Psoas muscle (tissue), 8 donors: Measurements from ENCODE around the gene RTN1. TPM values are rescaled to one million over a fixed set of nuclear protein-coding genes. Genes with fewer than 3 reads are reported as not detected.

ENCODE experiments used
- ATAC-seq, 4 donors: fragments of 200-7000 bp; cut with Tn5 transposase; one replicate each; pipeline ENCODE4 v1.9.1; 2020; ENCODE audit warnings: moderate library complexity in 3 of 4, mild to moderate bottlenecking in 2 of 4
- DNase-seq, 2 donors: peaks; one replicate each; pipeline ENCODE4 v3.0.0-alpha.2; 2020
- H3K27ac ChIP-seq: fragments of 200-600 bp; one replicate; pipeline ENCODE4 v1.8.0; 2022
- H3K27me3 ChIP-seq, 3 donors: fragments of 200-600 bp in 1 of 3; one replicate each; pipeline versions ENCODE4 v1.6.1 to v1.8.0; 2013 to 2022; ENCODE audit warnings: low read length in 2 of 3, mild to moderate bottlenecking in 2 of 3, moderate library complexity in 1 of 3; ENCODE audit not compliant: insufficient read depth in 3 of 3
- H3K36me3 ChIP-seq, 2 donors: fragments of 200-600 bp in 1 of 2; one replicate each; pipeline versions ENCODE4 v1.6.1 to v1.8.0; 2013 to 2022; ENCODE audit warnings: low read depth in 1 of 2, mild to moderate bottlenecking in 1 of 2, moderate library complexity in 1 of 2; ENCODE audit not compliant: insufficient read depth in 1 of 2
- H3K4me1 ChIP-seq: fragments of 200-600 bp; one replicate; pipeline ENCODE4 v1.8.0; 2022
- H3K4me3 ChIP-seq: fragments of 200-600 bp; one replicate; pipeline ENCODE4 v1.8.0; 2022; ENCODE audit warnings: mild to moderate bottlenecking
- H3K9me3 ChIP-seq: fragments of 200-600 bp; one replicate; pipeline ENCODE4 v1.8.0; 2022
- WGBS, 3 donors: extraction: QIAGEN DNeasy Blood & Tissue Kit; methylation state at CpG; one replicate each; pipeline versions ENCODE4 v1.1.6 to v1.1.7; 2013; 5-methylcytosine and 5-hydroxymethylcytosine counted together
- intact Hi-C, 2 donors: fragments of 100-400 bp; cut with DNase I; formaldehyde crosslinking; loops; one replicate each; pipeline versions ENCODE4 v1.11.0 to v1.14.2; 2022
- long read RNA-seq, 2 donors: library from polyadenylated mRNA; unstranded; transcript quantifications; one replicate each; pipeline ENCODE4 v2.0.0, GENCODE V29; 2021
- polyA plus RNA-seq, 3 donors: library from polyadenylated mRNA; stranded (reverse); fragments of 200-250 nt; gene quantifications; one replicate each; pipeline ENCODE4 v1.2.3, GENCODE V29; 2013
- total RNA-seq, 4 donors: library from RNA; stranded (reverse); fragmentation: NEBNext Ultra II Directional in 2 of 4; extraction: Animal tissue kit (Norgen Biotek cat#: 25700) in 2 of 4; gene quantifications; one replicate each; pipeline versions ENCODE4 v1.2.1 to v1.2.4, GENCODE V29; 2021 to 2023
- TF ChIP-seq, protein P1 (sequence below): fragments of 200-600 bp; IDR thresholded peaks from one replicate; pipeline ENCODE4 v1.8.0; 2022; ENCODE audit warnings: antibody characterized with exemption
- donor health status: healthy with polysubstance abuse.
- donor health status: DM: no; HTN: no; CAD: no; lungs with moderate emphysema.
- donor health status: Bipolar disorder and iron deficiency.
- donor health status: healthy.
- donor health status: DM: yes; HTN: yes; CAD: no.
- donor health status: DM: no; HTN: no; CAD: no.
- donor health status: DM: no; HTN: no; CAD: no.
- donor health status: DM: yes; HTN: yes; CAD: no.

RTN1 gene
- 1 to 10 TPM in 1 of 4 donors, under 1 TPM in 3; 0.73 to 1.5 (median 0.85) TPM for total RNA-seq
- 1 to 10 TPM in 1 of 3 donors, under 1 TPM in 2; 0.17 to 1.7 (median 0.43) TPM for polyA plus RNA-seq
- long read RNA-seq, donor 1, partial matches to known transcripts = 0 of 2 reads
- long read RNA-seq, donor 1, other reads (novel, unspliced or antisense) = 0 of 2 reads
- long read RNA-seq, donor 2, partial matches to known transcripts = 0 of 1 reads
- long read RNA-seq, donor 2, other reads (novel, unspliced or antisense) = 0 of 1 reads

DNA sequence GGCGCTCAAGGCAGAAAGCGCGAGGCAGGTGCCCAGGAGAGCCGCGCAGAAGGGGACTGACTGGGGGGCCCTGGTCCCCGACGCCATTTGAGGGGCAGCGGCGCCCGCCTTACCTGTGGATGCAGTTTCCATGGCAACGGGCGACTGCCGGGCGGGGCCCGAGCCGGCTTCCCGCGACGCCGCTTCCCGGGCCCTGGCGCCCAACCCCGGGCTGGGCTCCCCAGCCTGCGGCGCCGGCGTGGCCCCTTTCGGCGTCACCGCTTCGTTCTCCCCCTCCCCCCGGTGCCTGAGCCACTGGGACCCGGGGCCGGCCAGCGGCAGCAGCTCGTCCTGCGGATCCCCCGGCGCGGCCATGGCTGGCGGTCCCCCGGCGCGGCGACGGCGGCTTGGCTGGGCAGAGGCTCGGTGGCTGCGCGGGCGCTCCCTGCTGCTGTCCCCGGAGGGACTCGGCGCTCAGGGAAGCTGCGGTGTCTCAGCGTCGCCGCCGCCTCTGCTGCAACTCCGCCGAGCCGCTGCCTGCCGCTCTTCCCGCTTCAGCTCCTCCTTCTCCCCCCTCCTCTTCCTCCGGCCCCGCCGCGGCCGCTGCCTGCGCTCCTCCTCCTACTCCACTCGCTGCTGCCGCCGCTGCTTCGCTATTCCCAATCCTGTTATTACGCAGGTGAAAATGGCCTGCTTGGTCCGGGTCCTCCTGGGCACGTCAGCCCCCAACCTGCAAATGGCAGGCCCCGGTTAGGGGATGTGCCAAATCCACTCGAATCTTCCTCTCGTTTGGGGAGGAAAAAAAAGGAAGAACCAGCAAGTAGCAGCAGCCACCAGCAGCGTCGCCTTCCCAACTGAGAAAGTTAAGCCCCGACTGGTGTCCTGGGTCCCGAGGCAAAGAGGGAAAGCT is at the start of gene RTN1:
Gene RTN1 (minus strand): TSS at position 500 of the 889 bp plus-strand sequence. CDS start 146 bp downstream, at position 354.
- TF ChIP-seq, protein P1, sequence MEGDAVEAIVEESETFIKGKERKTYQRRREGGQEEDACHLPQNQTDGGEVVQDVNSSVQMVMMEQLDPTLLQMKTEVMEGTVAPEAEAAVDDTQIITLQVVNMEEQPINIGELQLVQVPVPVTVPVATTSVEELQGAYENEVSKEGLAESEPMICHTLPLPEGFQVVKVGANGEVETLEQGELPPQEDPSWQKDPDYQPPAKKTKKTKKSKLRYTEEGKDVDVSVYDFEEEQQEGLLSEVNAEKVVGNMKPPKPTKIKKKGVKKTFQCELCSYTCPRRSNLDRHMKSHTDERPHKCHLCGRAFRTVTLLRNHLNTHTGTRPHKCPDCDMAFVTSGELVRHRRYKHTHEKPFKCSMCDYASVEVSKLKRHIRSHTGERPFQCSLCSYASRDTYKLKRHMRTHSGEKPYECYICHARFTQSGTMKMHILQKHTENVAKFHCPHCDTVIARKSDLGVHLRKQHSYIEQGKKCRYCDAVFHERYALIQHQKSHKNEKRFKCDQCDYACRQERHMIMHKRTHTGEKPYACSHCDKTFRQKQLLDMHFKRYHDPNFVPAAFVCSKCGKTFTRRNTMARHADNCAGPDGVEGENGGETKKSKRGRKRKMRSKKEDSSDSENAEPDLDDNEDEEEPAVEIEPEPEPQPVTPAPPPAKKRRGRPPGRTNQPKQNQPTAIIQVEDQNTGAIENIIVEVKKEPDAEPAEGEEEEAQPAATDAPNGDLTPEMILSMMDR = no peak
- H3K9me3 ChIP-seq = no peaks in the 10 kb centered on the region
- ATAC-seq (peak; percentile 47 to 95 (median 80)), DNase-seq (peak; percentile 52 to 73)
- H3K4me3 ChIP-seq = peak within 1 kb of the TSS; percentile 70
- no peaks in the 10 kb centered on the region for H3K4me1 ChIP-seq
- peaks cover 5 to 46% (median 6%) of the 10 kb centered on the region in 3 donors for H3K27me3 ChIP-seq
- intact Hi-C loops = no loop called here
- H3K36me3 ChIP-seq = no peaks in the 10 kb centered on the region
- 0 to 3% (median 1%) methylated on average over 37 to 84 of the region's 84 CpGs for WGBS, 3 donors
- no peak within 1 kb of the TSS for H3K27ac ChIP-seq

- Histone ChIP-seq H3K36me3 (no peaks in the 10 kb centered on the region), H3K4me1 (peaks cover 3% of the 10 kb centered on the region), H3K27ac (no peak overlapping the region), H3K4me3 (no peak overlapping the region), H3K27me3 (peaks cover 0 to 6% (median 3%) of the 10 kb centered on the region in 3 donors), H3K9me3 (no peaks in the 10 kb centered on the region)
- ATAC-seq (peak in 2 of 4 donors; percentile 10 to 11), DNase-seq (no peak)
- WGBS, 3 donors = 60 to 71% (median 67%) methylated on average over 1 of the region's 1 CpG
- TF ChIP-seq, protein P1 = no peak
- intact Hi-C loops = no loop called here
These were observed 49.8 kb upstream of the RTN1 start for GRCh38 chr14:59920378-59920683.

GRCh38 chr14:59919570-59920377 is 49.2 kb upstream of the RTN1 start, which contains the start of gene LRRC9:
Gene LRRC9, plus strand, starts transcription at chr14:59920144.
- no peaks in the 10 kb centered on the region for H3K9me3 ChIP-seq
- no peak within 1 kb of the TSS for H3K27ac ChIP-seq
- DNase-seq (peak; percentile 9 to 49), ATAC-seq (peak; percentile 46 to 79 (median 52))
- peak within 1 kb of the TSS; percentile 65 for H3K4me3 ChIP-seq
- peaks cover 3% of the 10 kb centered on the region for H3K4me1 ChIP-seq
- intact Hi-C loops = no loop called here
- H3K36me3 ChIP-seq = no peaks in the 10 kb centered on the region
- H3K27me3 ChIP-seq = peaks cover 0 to 6% (median 3%) of the 10 kb centered on the region in 3 donors
- 7% methylated on average over 55 to 57 of the region's 57 CpGs for WGBS, 3 donors
- TF ChIP-seq, protein P1 = no peak

DNA sequence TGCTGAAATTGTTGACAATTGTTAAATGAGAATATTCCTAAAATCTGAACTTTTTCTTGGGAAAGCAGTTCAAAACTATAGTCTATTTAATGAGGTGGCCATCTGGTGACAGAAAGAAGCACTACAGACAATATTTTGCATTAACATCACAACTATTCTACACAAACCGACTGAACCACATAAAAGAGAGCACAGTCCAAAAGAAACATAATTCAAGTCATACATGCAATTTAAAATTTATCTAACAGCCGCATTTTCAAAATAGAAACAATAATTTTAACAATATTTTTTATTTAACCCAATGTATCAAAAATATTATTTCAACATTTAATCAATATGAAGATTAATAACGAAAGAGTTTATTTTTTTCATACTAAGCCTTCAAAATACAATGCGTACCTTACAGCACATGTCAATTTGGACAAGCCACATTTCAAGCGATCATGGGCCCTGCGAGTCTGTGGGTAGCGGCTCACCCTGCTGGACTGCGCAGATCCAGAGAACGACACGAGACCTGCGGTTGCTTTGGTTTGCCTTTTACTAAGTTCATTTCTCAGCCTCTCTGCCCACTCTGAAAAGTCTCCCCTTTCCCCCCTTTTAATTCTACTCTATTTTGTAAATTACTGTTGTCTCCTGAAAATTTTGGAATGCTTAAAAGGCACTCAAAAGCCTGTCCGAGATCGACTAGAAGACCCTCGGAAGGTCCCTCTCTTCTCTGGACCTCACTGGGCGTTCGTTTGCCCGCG is 48.4 kb upstream of the RTN1 start:
- H3K4me1 ChIP-seq = peaks cover 3% of the 10 kb centered on the region
- H3K4me3 ChIP-seq = peak overlapping the region; percentile 65
- intact Hi-C loops = no loop called here
- no peak overlapping the region for H3K27ac ChIP-seq
- H3K27me3 ChIP-seq = peaks cover 0 to 6% (median 3%) of the 10 kb centered on the region in 3 donors
- ATAC-seq (peak; percentile 69 to 89 (median 78)), DNase-seq (peak; percentile 14 to 46)
- H3K36me3 ChIP-seq = no peaks in the 10 kb centered on the region
- WGBS, 3 donors = 1% methylated on average over 18 of the region's 18 CpGs
- no peaks in the 10 kb centered on the region for H3K9me3 ChIP-seq
- TF ChIP-seq, protein P1 = peak; percentile 44
